Endodermal cell (in vitro differentiated cells): Measurements from ENCODE around the gene CEACAM19. TPM values are rescaled to one million over a fixed set of nuclear protein-coding genes. Genes with fewer than 3 reads are reported as not detected.
A peak's percentile ranks its signal among the peaks of the same experiment; 100 is the strongest.

Source experiments
- DNase-seq: peaks from one replicate; pipeline ENCODE4 v3.0.0-alpha.2; 2017
- H3K27ac ChIP-seq: 2 replicates; pipeline ENCODE4 v1.5.1; 2013; ENCODE audit warnings: mild to moderate bottlenecking, low read depth, low read length, moderate library complexity
- H3K27me3 ChIP-seq: 2 replicates; pipeline ENCODE4 v1.6.1; 2013; ENCODE audit warnings: mild to moderate bottlenecking, low read length, moderate library complexity; ENCODE audit not compliant: insufficient read depth, control insufficient read depth, poor library complexity, severe bottlenecking
- H3K36me3 ChIP-seq: 2 replicates; pipeline ENCODE4 v1.7.0; 2013; ENCODE audit warnings: mild to moderate bottlenecking, low read length, moderate library complexity; ENCODE audit not compliant: control insufficient read depth, insufficient read depth
- H3K4me1 ChIP-seq: one replicate; pipeline ENCODE4 v1.7.0; 2013; ENCODE audit warnings: low read length; ENCODE audit not compliant: control insufficient read depth, insufficient read depth
- H3K4me3 ChIP-seq: 2 replicates; pipeline ENCODE4 v1.5.1; 2013; ENCODE audit warnings: mild to moderate bottlenecking, low read length, moderate library complexity
- H3K9ac ChIP-seq: 2 replicates; pipeline ENCODE4 v1.6.1; 2013; ENCODE audit warnings: mild to moderate bottlenecking, low read length, moderate library complexity; ENCODE audit not compliant: poor library complexity, severe bottlenecking; ENCODE audit errors: extremely low read depth
- H3K9me3 ChIP-seq: 2 replicates; pipeline ENCODE4 v1.6.1; 2013; ENCODE audit warnings: mild to moderate bottlenecking, low read length, moderate library complexity; ENCODE audit not compliant: control insufficient read depth
- H3K27ac Mint-ChIP-seq: 2 replicates; pipeline ENCODE4 v1.8.0; 2020; ENCODE audit warnings: mixed read lengths
- H3K27me3 Mint-ChIP-seq: 2 replicates; pipeline ENCODE4 v1.8.0; 2021; ENCODE audit warnings: mild to moderate bottlenecking, mixed read lengths; ENCODE audit not compliant: insufficient read depth
- H3K36me3 Mint-ChIP-seq: 2 replicates; pipeline ENCODE4 v1.8.0; 2020; ENCODE audit warnings: low read depth, mixed read lengths
- H3K4me1 Mint-ChIP-seq: 2 replicates; pipeline ENCODE4 v1.8.0; 2020; ENCODE audit warnings: mixed read lengths
- H3K4me3 Mint-ChIP-seq: 2 replicates; pipeline ENCODE4 v1.8.0; 2020; ENCODE audit warnings: mild to moderate bottlenecking, moderate library complexity, mixed read lengths
- H3K9me3 Mint-ChIP-seq: 2 replicates; pipeline ENCODE4 v1.8.0; 2020; ENCODE audit warnings: mild to moderate bottlenecking, mixed read lengths
- WGBS, 2 experiments: methylation state at CpG; one replicate each; pipeline versions ENCODE4 v1.1.5 to v1.1.7; 2013; ENCODE audit warnings: missing lambda C conversion rate in 2 of 2, mixed read lengths in 1 of 2; ENCODE audit not compliant: insufficient coverage in 1 of 2, insufficient read length in 1 of 2; 5-methylcytosine and 5-hydroxymethylcytosine counted together
- total RNA-seq, 2 donors: library from RNA; stranded (reverse); fragmentation: NEBNext Ultra II Directional in 1 of 2; extraction: Animal tissue kit (Norgen Biotek cat#: 25700) in 1 of 2; gene quantifications; 2 replicates in 1 of 2; 3 replicates in 1 of 2; pipeline ENCODE4 v1.2.1, GENCODE V29; 2021
- TF ChIP-seq, protein P1 (sequence below): fragments of 200-600 bp; sonication (generic); conservative IDR thresholded peaks from 2 replicates; pipeline ENCODE4 v1.5.0; 2021; ENCODE audit warnings: antibody characterized with exemption, mild to moderate bottlenecking

The CEACAM19 gene
- total RNA-seq, 2 donors from 2014 or later = 2.2 to 2.8 TPM

DNA sequence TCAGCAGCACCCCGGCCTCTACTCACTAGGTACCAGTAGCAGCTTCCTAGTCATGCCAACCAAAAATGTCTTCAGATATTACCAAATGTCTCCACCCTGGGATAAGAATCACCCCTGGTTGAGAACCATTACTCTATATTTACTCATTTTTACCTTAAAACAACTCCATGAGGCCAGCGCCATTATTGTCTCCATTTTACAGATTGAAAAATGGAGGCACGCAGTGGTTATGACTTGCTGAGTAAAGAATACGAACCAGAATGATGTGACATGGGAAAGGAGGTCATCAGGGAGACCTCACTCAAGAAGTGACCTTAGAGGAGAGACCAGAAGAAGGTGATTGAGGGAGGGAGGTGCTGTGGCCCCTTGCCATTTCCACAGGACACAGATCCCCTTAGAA is 2.2 kb downstream of the CEACAM19 start:
- no peaks in the 10 kb centered on the region for H3K27me3 ChIP-seq
- no peaks in the 10 kb centered on the region for H3K36me3 ChIP-seq
- Mint-ChIP-seq H3K27me3 (peaks cover 6% of the 10 kb centered on the region), H3K27ac (no peak overlapping the region), H3K4me3 (no peak overlapping the region), H3K9me3 (no peaks in the 10 kb centered on the region), H3K36me3 (no peaks in the 10 kb centered on the region), H3K4me1 (peaks cover 3% of the 10 kb centered on the region)
- H3K4me3 ChIP-seq = no peak overlapping the region
- no peaks in the 10 kb centered on the region for H3K4me1 ChIP-seq
- H3K9me3 ChIP-seq = no peaks in the 10 kb centered on the region
- no peak for DNase-seq
- H3K27ac ChIP-seq = no peak overlapping the region
- WGBS, 2 experiments = 88 to 97% methylated on average over 3 to 4 of the region's 4 CpGs
- TF ChIP-seq, protein P1, sequence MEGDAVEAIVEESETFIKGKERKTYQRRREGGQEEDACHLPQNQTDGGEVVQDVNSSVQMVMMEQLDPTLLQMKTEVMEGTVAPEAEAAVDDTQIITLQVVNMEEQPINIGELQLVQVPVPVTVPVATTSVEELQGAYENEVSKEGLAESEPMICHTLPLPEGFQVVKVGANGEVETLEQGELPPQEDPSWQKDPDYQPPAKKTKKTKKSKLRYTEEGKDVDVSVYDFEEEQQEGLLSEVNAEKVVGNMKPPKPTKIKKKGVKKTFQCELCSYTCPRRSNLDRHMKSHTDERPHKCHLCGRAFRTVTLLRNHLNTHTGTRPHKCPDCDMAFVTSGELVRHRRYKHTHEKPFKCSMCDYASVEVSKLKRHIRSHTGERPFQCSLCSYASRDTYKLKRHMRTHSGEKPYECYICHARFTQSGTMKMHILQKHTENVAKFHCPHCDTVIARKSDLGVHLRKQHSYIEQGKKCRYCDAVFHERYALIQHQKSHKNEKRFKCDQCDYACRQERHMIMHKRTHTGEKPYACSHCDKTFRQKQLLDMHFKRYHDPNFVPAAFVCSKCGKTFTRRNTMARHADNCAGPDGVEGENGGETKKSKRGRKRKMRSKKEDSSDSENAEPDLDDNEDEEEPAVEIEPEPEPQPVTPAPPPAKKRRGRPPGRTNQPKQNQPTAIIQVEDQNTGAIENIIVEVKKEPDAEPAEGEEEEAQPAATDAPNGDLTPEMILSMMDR = no peak
- no peak overlapping the region for H3K9ac ChIP-seq

DNA sequence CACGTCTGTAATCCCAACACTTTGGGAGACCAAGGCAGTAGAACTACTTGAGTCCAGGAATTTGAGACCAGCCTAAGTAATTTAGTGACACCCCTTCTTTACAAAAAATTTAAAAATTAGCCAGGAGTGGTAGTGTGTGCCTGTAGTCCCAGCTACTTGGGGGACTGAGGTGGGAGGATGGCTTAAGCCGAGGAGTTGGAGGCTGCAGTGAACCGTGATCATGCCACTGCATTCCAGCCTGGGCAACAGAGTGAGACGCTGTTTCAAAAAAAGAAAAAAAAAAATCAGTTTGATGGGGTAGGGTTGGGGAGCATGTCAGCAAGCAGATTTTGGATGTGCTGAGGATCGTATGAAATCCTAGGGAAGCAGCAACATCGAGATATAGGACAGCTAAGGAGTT is 4.2 kb downstream of the CEACAM19 start:
- TF ChIP-seq, protein P1 = no peak
- 89 to 96% methylated on average over 6 of the region's 6 CpGs for WGBS, 2 experiments
- Histone ChIP-seq H3K9ac (no peak overlapping the region), H3K27ac (no peak overlapping the region), H3K36me3 (no peaks in the 10 kb centered on the region), H3K27me3 (no peaks in the 10 kb centered on the region), H3K4me3 (no peak overlapping the region), H3K9me3 (no peaks in the 10 kb centered on the region), H3K4me1 (no peaks in the 10 kb centered on the region)
- H3K4me3 Mint-ChIP-seq = no peak overlapping the region
- H3K9me3 Mint-ChIP-seq = no peaks in the 10 kb centered on the region
- no peak overlapping the region for H3K27ac Mint-ChIP-seq
- peaks cover 3% of the 10 kb centered on the region for H3K4me1 Mint-ChIP-seq
- peaks cover 6% of the 10 kb centered on the region for H3K27me3 Mint-ChIP-seq
- no peaks in the 10 kb centered on the region for H3K36me3 Mint-ChIP-seq
- DNase-seq = no peak

DNA sequence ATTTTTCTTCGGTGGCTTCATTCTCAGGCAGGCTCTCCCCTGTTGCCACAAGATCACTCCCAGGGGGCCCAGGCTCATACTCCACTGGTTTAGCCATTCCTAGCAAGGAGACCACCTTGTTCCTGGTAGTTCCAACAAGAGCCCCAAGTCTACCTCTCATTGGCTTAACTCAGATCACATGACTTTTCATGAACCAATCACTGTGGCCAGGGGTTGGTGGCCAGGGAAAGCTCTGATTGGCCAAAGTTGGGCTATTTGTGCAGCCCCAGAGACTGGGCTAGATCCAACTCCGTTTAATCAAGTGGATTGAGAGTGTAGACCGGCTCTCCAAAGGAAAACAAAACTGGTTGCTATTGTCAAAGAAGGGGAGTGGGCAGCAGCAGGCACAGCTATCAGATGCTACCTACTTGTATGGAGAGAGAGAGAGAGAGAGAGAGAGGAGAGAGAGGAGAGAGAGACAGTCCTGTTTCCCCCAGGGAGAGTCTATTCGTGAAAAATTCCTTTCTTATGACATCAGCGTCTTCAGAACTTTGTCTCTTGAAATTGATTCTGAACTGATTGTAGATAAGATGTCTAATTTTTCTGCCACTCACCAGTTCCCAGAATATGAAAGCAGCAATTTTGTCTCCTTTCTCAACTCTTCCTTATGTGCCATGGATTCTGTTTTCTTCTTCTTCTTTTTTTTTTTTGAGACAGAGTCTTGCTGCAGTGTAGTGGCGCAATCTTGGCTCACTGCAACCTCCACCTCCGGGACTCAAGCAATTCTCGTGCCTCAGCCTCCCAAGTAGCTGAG is 5.9 kb downstream of the CEACAM19 start:
- DNase-seq = peak; percentile 82
- no peaks in the 10 kb centered on the region for H3K27me3 ChIP-seq
- H3K36me3 Mint-ChIP-seq = no peaks in the 10 kb centered on the region
- no peak overlapping the region for H3K9ac ChIP-seq
- H3K27ac Mint-ChIP-seq = peak overlapping the region; percentile 57
- peaks cover 3% of the 10 kb centered on the region for H3K4me1 Mint-ChIP-seq
- peaks cover 6% of the 10 kb centered on the region for H3K27me3 Mint-ChIP-seq
- no peak overlapping the region for H3K27ac ChIP-seq
- no peaks in the 10 kb centered on the region for H3K4me1 ChIP-seq
- peak overlapping the region; percentile 2 for H3K4me3 ChIP-seq
- TF ChIP-seq, protein P1 = no peak
- no peaks in the 10 kb centered on the region for H3K36me3 ChIP-seq
- WGBS, 2 experiments = 75 to 81% methylated on average over 7 to 8 of the region's 8 CpGs
- no peak overlapping the region for H3K4me3 Mint-ChIP-seq
- H3K9me3 ChIP-seq = no peaks in the 10 kb centered on the region
- H3K9me3 Mint-ChIP-seq = no peaks in the 10 kb centered on the region
